GM23248 (cell line): ENCODE results near the gene CROCC. TPM values are rescaled to one million over a fixed set of nuclear protein-coding genes. Genes with fewer than 3 reads are reported as not detected.
A peak's percentile ranks its signal among the peaks of the same experiment; 100 is the strongest.
"Not testable (repeated sequence)": the region's sequence is repeated elsewhere in the genome, so short reads cannot be mapped to it uniquely, and the experiment has no call there.

Source experiments
- DNase-seq: peaks from one replicate; pipeline ENCODE4 v3.0.0-alpha.2; 2015
- H2AFZ ChIP-seq: fragments of 200-600 bp; sonication (generic); 2 replicates; pipeline ENCODE4 v1.6.1; 2016; ENCODE audit warnings: antibody characterized with exemption
- H3F3A ChIP-seq: fragments of 200-600 bp; sonication (generic); 2 replicates; pipeline ENCODE4 v1.6.1; 2016; ENCODE audit warnings: mild to moderate bottlenecking, antibody characterized with exemption, mixed run types; ENCODE audit not compliant: insufficient read depth
- H3K27ac ChIP-seq: fragments of 200-600 bp; sonication (generic); 2 replicates; pipeline ENCODE4 v1.5.1; 2016; ENCODE audit warnings: mild to moderate bottlenecking
- H3K27me3 ChIP-seq: fragments of 200-600 bp; sonication (generic); replicated peaks from 2 replicates; pipeline ENCODE4 v1.6.1; 2016; ENCODE audit warnings: mild to moderate bottlenecking; ENCODE audit not compliant: insufficient read depth
- H3K36me3 ChIP-seq: fragments of 200-600 bp; sonication (generic); 2 replicates; pipeline ENCODE4 v1.6.1; 2016; ENCODE audit warnings: low read depth, mild to moderate bottlenecking
- H3K4me1 ChIP-seq: fragments of 200-600 bp; sonication (generic); 2 replicates; pipeline ENCODE4 v1.6.1; 2016; ENCODE audit warnings: mild to moderate bottlenecking; ENCODE audit not compliant: insufficient read depth
- H3K4me2 ChIP-seq: fragments of 200-600 bp; sonication (generic); one replicate; pipeline ENCODE4 v1.6.1; 2016; ENCODE audit warnings: mild to moderate bottlenecking; ENCODE audit not compliant: unreplicated experiment
- H3K4me3 ChIP-seq: fragments of 200-600 bp; sonication (generic); 2 replicates; pipeline ENCODE4 v1.5.1; 2016; ENCODE audit warnings: mild to moderate bottlenecking
- H3K79me2 ChIP-seq: fragments of 200-600 bp; sonication (generic); 2 replicates; pipeline ENCODE4 v1.6.1; 2016; ENCODE audit warnings: mild to moderate bottlenecking; ENCODE audit not compliant: insufficient read depth
- H3K9ac ChIP-seq: fragments of 200-600 bp; sonication (generic); 2 replicates; pipeline ENCODE4 v1.6.1; 2016; ENCODE audit warnings: mild to moderate bottlenecking
- H3K9me2 ChIP-seq: fragments of 200-600 bp; sonication (generic); 2 replicates; pipeline ENCODE4 v1.6.1; 2016; ENCODE audit warnings: mixed run types, mild to moderate bottlenecking, moderate library complexity; ENCODE audit not compliant: insufficient read depth
- H3K9me3 ChIP-seq: fragments of 200-600 bp; sonication (generic); one replicate; pipeline ENCODE4 v1.6.1; 2017; ENCODE audit warnings: low read depth
- H4K20me1 ChIP-seq: fragments of 200-600 bp; sonication (generic); 2 replicates; pipeline ENCODE4 v1.6.0; 2016; ENCODE audit not compliant: insufficient read depth
- EZH2 ChIP-seq: fragments of 200-600 bp; sonication (generic); IDR thresholded peaks from 2 replicates; pipeline ENCODE4 v1.6.1; 2018; ENCODE audit warnings: antibody characterized with exemption, mild to moderate bottlenecking; ENCODE audit not compliant: insufficient read depth, poor library complexity, severe bottlenecking
- EZH2phosphoT487 ChIP-seq: fragments of 200-600 bp; sonication (generic); IDR thresholded peaks from 2 replicates; pipeline ENCODE4 v1.6.1; 2018; ENCODE audit warnings: antibody characterized with exemption, moderate library complexity, mild to moderate bottlenecking, low read depth; ENCODE audit not compliant: insufficient read depth
- WGBS, 2 experiments: methylation state at CpG; one replicate each; pipeline ENCODE4 v1.1.6; 2015 to 2017; ENCODE audit warnings: low lambda C conversion rate in 2 of 2, low coverage in 1 of 2; ENCODE audit errors: missing lambda C conversion rate in 2 of 2; 5-methylcytosine and 5-hydroxymethylcytosine counted together
- in situ Hi-C: fragments of 300-500 bp; cut with MboI; formaldehyde crosslinking; loops from 2 replicates; pipeline ENCODE4 v1.15.0; 2020
- polyA plus RNA-seq: library from polyadenylated mRNA; unstranded; fragments of >200 nt; fragmentation: Nextera tagmentation; extraction: Ambion mirVana; gene quantifications from 2 replicates; pipeline ENCODE4 v1.2.1, GENCODE V29; 2016
- total RNA-seq: library from RNA; depleted of rRNA; stranded (reverse); fragments of >200 nt; shearing (Covaris generic); gene quantifications from 2 replicates; pipeline ENCODE4 v1.2.3, GENCODE V29; 2014

Gene CROCC
- total and polyA plus RNA-seq, 2 experiments from 2014 or later = 5.2 to 17.6 TPM

- TF ChIP-seq EZH2 (no peak), EZH2phosphoT487 (no peak)
- Histone ChIP-seq H3K4me3 (peak overlapping the region; percentile 59), H3K4me2 (peak overlapping the region; percentile 77), H3K9me3 (no peaks in the 10 kb centered on the region), H3K27me3 (no peaks in the 10 kb centered on the region), H3F3A (peaks cover 7% of the 10 kb centered on the region; the same call in 1 of the 2 replicates), H3K9me2 (no peaks in the 10 kb centered on the region), H3K79me2 (no peaks in the 10 kb centered on the region), H3K9ac (peak overlapping the region; percentile 73), H3K36me3 (no peaks in the 10 kb centered on the region; the same call in 1 of the 2 replicates), H4K20me1 (no peaks in the 10 kb centered on the region), H3K4me1 (no peaks in the 10 kb centered on the region), H2AFZ (peak overlapping the region; percentile 67), H3K27ac (no peak overlapping the region)
- in situ Hi-C loops = loop anchor here (5.0 kb wide), 1 partner anchor 82 kb away; no protein-coding TSS in a partner anchor
- DNase-seq = peak; percentile 96
- WGBS, 2 experiments = 4 to 8% methylated on average over 26 to 55 of the region's 57 CpGs
Measured at GRCh38 chr1:16960560-16961296, 39.0 kb downstream of the CROCC start.

- DNase-seq = no peak
- in situ Hi-C loops = loop anchor here (5.0 kb wide), 1 partner anchor 81 kb away; no protein-coding TSS in a partner anchor
- Histone ChIP-seq H3K4me2 (peak overlapping the region; percentile 77), H4K20me1 (no peaks in the 10 kb centered on the region), H3K9me2 (no peaks in the 10 kb centered on the region), H3K36me3 (no peaks in the 10 kb centered on the region; the same call in 1 of the 2 replicates), H3K4me1 (no peaks in the 10 kb centered on the region), H2AFZ (peak overlapping the region; percentile 67), H3K79me2 (no peaks in the 10 kb centered on the region), H3F3A (peaks cover 7% of the 10 kb centered on the region; the same call in 1 of the 2 replicates), H3K27ac (no peak overlapping the region), H3K27me3 (no peaks in the 10 kb centered on the region), H3K4me3 (peak overlapping the region; percentile 59), H3K9me3 (no peaks in the 10 kb centered on the region), H3K9ac (peak overlapping the region; percentile 73)
- no peak for TF ChIP-seq EZH2phosphoT487
- no peak for TF ChIP-seq EZH2
- 85 to 87% methylated on average over 14 of the region's 14 CpGs for WGBS, 2 experiments
Measured at GRCh38 chr1:16961297-16962133, 39.8 kb downstream of the CROCC start.

- H3K4me1 ChIP-seq, H3K9me3 ChIP-seq, H3K4me3 ChIP-seq, H3K27ac ChIP-seq, H3F3A ChIP-seq, H2AFZ ChIP-seq, H3K9me2 ChIP-seq, H3K4me2 ChIP-seq, H4K20me1 ChIP-seq, H3K27me3 ChIP-seq, H3K36me3 ChIP-seq, H3K79me2 ChIP-seq, DNase-seq, H3K9ac ChIP-seq: not testable (repeated sequence)
- 93 to 100% methylated on average over 4 of the region's 4 CpGs for WGBS, 2 experiments
- in situ Hi-C loops = loop anchor here (5.0 kb wide), 1 partner anchor 78 kb away; no protein-coding TSS in a partner anchor
Measured at GRCh38 chr1:16964169-16964568, 42.4 kb downstream of the CROCC start.

- H3K9me2 ChIP-seq = no peaks in the 10 kb centered on the region
- H3K4me3 ChIP-seq = no peak overlapping the region
- no peaks in the 10 kb centered on the region for H4K20me1 ChIP-seq
- no peaks in the 10 kb centered on the region; the same call in 1 of the 2 replicates for H3K36me3 ChIP-seq
- DNase-seq = no peak
- H3K4me1 ChIP-seq = no peaks in the 10 kb centered on the region
- in situ Hi-C loops = no loop called here
- H3K9me3 ChIP-seq = no peaks in the 10 kb centered on the region
- 97% methylated on average over 13 of the region's 13 CpGs for WGBS, 2 experiments
- H3K79me2 ChIP-seq = no peaks in the 10 kb centered on the region
- H2AFZ ChIP-seq = no peak overlapping the region
- no peaks in the 10 kb centered on the region for H3F3A ChIP-seq
- TF ChIP-seq EZH2 = no peak
- no peak for TF ChIP-seq EZH2phosphoT487
- H3K27me3 ChIP-seq = no peaks in the 10 kb centered on the region
- H3K9ac ChIP-seq = no peak overlapping the region
- no peak overlapping the region for H3K4me2 ChIP-seq
- H3K27ac ChIP-seq = no peak overlapping the region
Measured at GRCh38 chr1:16965486-16966067, 43.8 kb downstream of the CROCC start.
